CD14-positive monocyte (primary cell): Measurements from ENCODE around the gene VEPH1. TPM values are rescaled to one million over a fixed set of nuclear protein-coding genes. Genes with fewer than 3 reads are reported as not detected.

Experiments used
- DNase-seq, 3 donors: peaks; one replicate each; pipeline ENCODE4 v3.0.0-alpha.2; 2011 to 2022
- H2AFZ ChIP-seq: 2 replicates; pipeline ENCODE4 v1.6.0; 2012; ENCODE audit warnings: mild to moderate bottlenecking, low read depth, low read length, inconsistent platforms; ENCODE audit not compliant: insufficient read depth, poor library complexity, severe bottlenecking
- H3K27ac ChIP-seq, 2 donors: 1 replicate in 1 of 2; 2 replicates in 1 of 2; pipeline ENCODE4 v1.5.1; 2012 to 2013; ENCODE audit warnings: low read length in 2 of 2, control low read depth in 1 of 2, inconsistent platforms in 1 of 2, low read depth in 1 of 2, mild to moderate bottlenecking in 1 of 2
- H3K27me3 ChIP-seq, 2 donors: one replicate each; pipeline versions ENCODE4 v1.6.0 to v1.6.1; 2011 to 2013; ENCODE audit warnings: low read length in 2 of 2; ENCODE audit not compliant: control insufficient read depth in 2 of 2, insufficient read depth in 2 of 2
- H3K36me3 ChIP-seq, 2 donors: replicated peaks in 1 of 2; 1 replicate in 1 of 2; 2 replicates in 1 of 2; pipeline versions ENCODE4 v1.5.1 to v1.6.1; 2012 to 2013; ENCODE audit warnings: low read length in 2 of 2, control low read depth in 1 of 2, inconsistent platforms in 1 of 2, mild to moderate bottlenecking in 1 of 2; ENCODE audit not compliant: insufficient read depth in 2 of 2, control insufficient read depth in 1 of 2
- H3K4me1 ChIP-seq, 2 donors: 1 replicate in 1 of 2; 2 replicates in 1 of 2; pipeline versions ENCODE4 v1.5.1 to v1.6.1; 2012 to 2013; ENCODE audit warnings: low read length in 2 of 2, control low read depth in 1 of 2, inconsistent platforms in 1 of 2, mild to moderate bottlenecking in 1 of 2, moderate library complexity in 1 of 2; ENCODE audit not compliant: insufficient read depth in 2 of 2, control insufficient read depth in 1 of 2
- H3K4me2 ChIP-seq: replicated peaks from 2 replicates; pipeline ENCODE3; 2012; ENCODE audit warnings: low read length, moderate library complexity, mild to moderate bottlenecking; ENCODE audit not compliant: poor library complexity, severe bottlenecking; ENCODE audit errors: extremely low read depth
- H3K4me3 ChIP-seq, 3 experiments: fragments of 200-600 bp in 1 of 3; sonication (generic) in 1 of 3; replicated peaks in 1 of 3; 1 replicate in 2 of 3; 2 replicates in 1 of 3; pipeline ENCODE4 v1.5.1; 2011 to 2013; ENCODE audit warnings: low read length in 3 of 3, mild to moderate bottlenecking in 3 of 3, control low read depth in 2 of 3, low read depth in 2 of 3, inconsistent platforms in 1 of 3, moderate library complexity in 1 of 3
- H3K79me2 ChIP-seq: 2 replicates; pipeline ENCODE4 v1.6.0; 2012; ENCODE audit warnings: mild to moderate bottlenecking, control low read depth, inconsistent platforms, low read length, moderate library complexity; ENCODE audit not compliant: insufficient read depth
- H3K9ac ChIP-seq: 2 replicates; pipeline ENCODE4 v1.6.0; 2017; ENCODE audit warnings: low read length, mild to moderate bottlenecking; ENCODE audit not compliant: insufficient read depth, poor library complexity, severe bottlenecking
- H3K9me3 ChIP-seq, 2 donors: replicated peaks in 1 of 2; 1 replicate in 1 of 2; 2 replicates in 1 of 2; pipeline versions ENCODE4 v1.5.1 to v1.6.1; 2012 to 2013; ENCODE audit warnings: low read length in 2 of 2, control low read depth in 1 of 2; ENCODE audit not compliant: control insufficient read depth in 1 of 2, insufficient read depth in 1 of 2
- H4K20me1 ChIP-seq: 2 replicates; pipeline ENCODE4 v1.6.0; 2012; ENCODE audit warnings: mild to moderate bottlenecking, low read length, control low read depth, moderate library complexity; ENCODE audit not compliant: insufficient read depth
- H3K27ac Mint-ChIP-seq, 7 donors: one replicate each; pipeline ENCODE4 v1.8.0; 2020; ENCODE audit warnings: mild to moderate bottlenecking in 7 of 7, mixed read lengths in 7 of 7, moderate library complexity in 6 of 7, inconsistent platforms in 2 of 7
- H3K27me3 Mint-ChIP-seq, 3 donors: one replicate each; pipeline ENCODE4 v1.8.0; 2021 to 2022; ENCODE audit warnings: low read depth in 3 of 3, mild to moderate bottlenecking in 3 of 3, mixed read lengths in 3 of 3, moderate library complexity in 3 of 3, inconsistent platforms in 1 of 3
- H3K36me3 Mint-ChIP-seq, 2 donors: one replicate each; pipeline ENCODE4 v1.8.0; 2020; ENCODE audit warnings: mixed read lengths in 2 of 2, inconsistent platforms in 1 of 2, mild to moderate bottlenecking in 1 of 2
- H3K4me1 Mint-ChIP-seq: one replicate; pipeline ENCODE4 v1.8.0; 2020; ENCODE audit warnings: mild to moderate bottlenecking, mixed read lengths
- H3K4me3 Mint-ChIP-seq, 2 donors: one replicate each; pipeline ENCODE4 v1.8.0; 2020; ENCODE audit warnings: mild to moderate bottlenecking in 2 of 2, mixed read lengths in 2 of 2, moderate library complexity in 1 of 2
- H3K9me3 Mint-ChIP-seq, 7 donors: one replicate each; pipeline ENCODE4 v1.8.0; 2020 to 2022; ENCODE audit warnings: mixed read lengths in 7 of 7, mild to moderate bottlenecking in 6 of 7, moderate library complexity in 6 of 7, inconsistent platforms in 2 of 7
- CTCF ChIP-seq: fragments of 200-600 bp; IDR thresholded peaks from one replicate; pipeline ENCODE4 v1.8.0; 2022; ENCODE audit warnings: antibody characterized with exemption, mild to moderate bottlenecking
- WGBS: methylation state at CpG from one replicate; pipeline ENCODE4 v1.1.5; 2013; ENCODE audit warnings: missing lambda C conversion rate; ENCODE audit not compliant: insufficient coverage; 5-methylcytosine and 5-hydroxymethylcytosine counted together
- intact Hi-C, 2 donors: fragments of 100-400 bp; cut with micrococcal nuclease; formaldehyde crosslinking; loops; one replicate each; pipeline versions ENCODE4 v1.15.0 to v1.15.1; 2023
- polyA plus RNA-seq, 3 donors: library from polyadenylated mRNA; depleted of rRNA in 1 of 3; unstranded in 2 of 3; stranded (reverse) in 1 of 3; fragments of 300-500 nt in 2 of 3; fragments of >200 nt in 1 of 3; fragmentation: Illumina TruSeq in 2 of 3; gene quantifications; 1 replicate in 2 of 3; 2 replicates in 1 of 3; pipeline ENCODE4 v1.2.3, GENCODE V29; 2012 to 2021

Gene VEPH1
- polyA plus RNA-seq, 3 donors, result 0.44 TPM; not detected in 2

- Mint-ChIP-seq H3K36me3 (no peaks in the 10 kb centered on the region), H3K4me1 (peaks cover 2% of the 10 kb centered on the region), H3K27me3 (peaks cover 3 to 4% (median 3%) of the 10 kb centered on the region in 3 donors), H3K4me3 (no peak overlapping the region), H3K9me3 (peaks cover 0 to 8% (median 2%) of the 10 kb centered on the region in 7 donors), H3K27ac (no peak overlapping the region)
- Histone ChIP-seq H3K4me3 (no peak overlapping the region), H3K4me1 (no peaks in the 10 kb centered on the region), H3K27ac (no peak overlapping the region), H3K27me3 (peaks cover 0 to 2% of the 10 kb centered on the region in 2 donors), H3K79me2 (no peaks in the 10 kb centered on the region), H2AFZ (no peak overlapping the region), H3K36me3 (no peaks in the 10 kb centered on the region), H3K9me3 (no peaks in the 10 kb centered on the region), H3K4me2 (no peak overlapping the region), H3K9ac (no peak overlapping the region), H4K20me1 (no peaks in the 10 kb centered on the region)
- no CpG with 5 or more reads among the region's 1 CpG for WGBS
- no peak for DNase-seq
- intact Hi-C loops, result loop anchor here in 1 of 2 donors (10.0 kb wide), 1 partner anchor 52 kb away; no protein-coding TSS in a partner anchor
- no peak for TF ChIP-seq CTCF
These were observed 90.8 kb downstream of the VEPH1 start for GRCh38 chr3:157412323-157412855.

GRCh38 chr3:157410945-157411344, 92.3 kb downstream of the VEPH1 start:
- no peaks in the 10 kb centered on the region for H4K20me1 ChIP-seq
- H3K4me2 ChIP-seq, result no peak overlapping the region
- H2AFZ ChIP-seq, result no peak overlapping the region
- peaks cover 2% of the 10 kb centered on the region for H3K4me1 Mint-ChIP-seq
- H3K4me3 Mint-ChIP-seq, result no peak overlapping the region
- peaks cover 3 to 4% (median 3%) of the 10 kb centered on the region in 3 donors for H3K27me3 Mint-ChIP-seq
- no peak for TF ChIP-seq CTCF
- WGBS, result no CpG with 5 or more reads among the region's 2 CpGs
- H3K9ac ChIP-seq, result no peak overlapping the region
- no peaks in the 10 kb centered on the region for H3K79me2 ChIP-seq
- H3K4me3 ChIP-seq, result no peak overlapping the region
- H3K9me3 ChIP-seq, result no peaks in the 10 kb centered on the region
- H3K27me3 ChIP-seq, result peaks cover 0 to 2% of the 10 kb centered on the region in 2 donors
- no peak overlapping the region for H3K27ac ChIP-seq
- H3K36me3 ChIP-seq, result no peaks in the 10 kb centered on the region
- H3K4me1 ChIP-seq, result no peaks in the 10 kb centered on the region
- H3K27ac Mint-ChIP-seq, result no peak overlapping the region
- intact Hi-C loops, result loop anchor here in 1 of 2 donors (10.0 kb wide), 1 partner anchor 54 kb away; no protein-coding TSS in a partner anchor
- H3K36me3 Mint-ChIP-seq, result no peaks in the 10 kb centered on the region
- no peak for DNase-seq
- H3K9me3 Mint-ChIP-seq, result peaks cover 0 to 8% (median 2%) of the 10 kb centered on the region in 7 donors
